ENCODE data around the gene BAHCC1. TPM values are rescaled to one million over a fixed set of nuclear protein-coding genes. Genes with fewer than 3 reads are reported as not detected.

BAHCC1 gene
- total RNA-seq, 1 experiment from 2014 or later, result 3.1 TPM

GRCh38 chr17:81499601-81499970 is 104.3 kb downstream of the BAHCC1 start:
- Mint-ChIP-seq H3K27me3 (ENCODE audit: low read depth) (peaks cover 17% of the 10 kb centered on the region), H3K36me3 (ENCODE audit: insufficient read depth in 1 of 3, low read depth in 3 of 3) (no peaks in the 10 kb centered on the region), H3K4me3 (no peak overlapping the region), H3K9me3 (no peaks in the 10 kb centered on the region), H3K4me1 (peaks cover 5 to 7% of the 10 kb centered on the region in 2 experiments), H3K27ac (no peak overlapping the region)
- Histone ChIP-seq H2BK12ac (ENCODE audit: insufficient read length, low read depth, low read length) (no peak overlapping the region), H2BK5ac (ENCODE audit: insufficient read length, low read length) (no peak overlapping the region), H3K79me1 (ENCODE audit: insufficient read depth, low read depth, low read length, poor library complexity, severe bottlenecking) (no peaks in the 10 kb centered on the region), H2AFZ (ENCODE audit: low read length) (no peak overlapping the region), H3K23me2 (ENCODE audit: insufficient read length, low read depth, low read length, poor library complexity, severe bottlenecking) (no peaks in the 10 kb centered on the region), H3K27me3 (ENCODE audit: insufficient read depth, low read length) (no peaks in the 10 kb centered on the region), H3K79me2 (ENCODE audit: insufficient read depth, low read length) (no peaks in the 10 kb centered on the region), H3K27ac (ENCODE audit: insufficient read length, low read depth, low read length) (no peak overlapping the region), H2AK5ac (ENCODE audit: insufficient read length, low read length) (no peak overlapping the region), H3K18ac (ENCODE audit: insufficient read length, low read depth, low read length) (no peak overlapping the region), H3K9ac (ENCODE audit: extremely low read depth, insufficient read length, low read length) (no peak overlapping the region), H2BK20ac (ENCODE audit: low read depth, low read length, poor library complexity, severe bottlenecking) (no peak overlapping the region), H3T11ph (ENCODE audit: low read length) (no peak overlapping the region), H3K23ac (ENCODE audit: insufficient read length, low read depth, low read length) (no peak overlapping the region), H3K56ac (ENCODE audit: insufficient read length, low read depth, low read length) (no peak overlapping the region), H4K8ac (replicated peaks; ENCODE audit: insufficient read length, low read depth, low read length) (no peak overlapping the region), H3K4me1 (ENCODE audit: insufficient read depth, low read length) (no peaks in the 10 kb centered on the region), H4K5ac (ENCODE audit: insufficient read length, low read depth, low read length) (no peak overlapping the region), H3K14ac (ENCODE audit: insufficient read depth, low read length) (no peak overlapping the region), H2BK15ac (ENCODE audit: low read depth, low read length) (no peak overlapping the region), H3K4ac (ENCODE audit: low read depth, low read length) (no peak overlapping the region), H4K20me1 (ENCODE audit: control insufficient read depth, insufficient read depth, insufficient read length) (no peaks in the 10 kb centered on the region), H4K91ac (ENCODE audit: insufficient read length, low read depth, low read length) (no peak overlapping the region), H3K4me2 (ENCODE audit: insufficient read depth, insufficient read length, low read length) (no peak overlapping the region), H3K9me3 (ENCODE audit: control insufficient read depth, low read depth, low read length) (no peaks in the 10 kb centered on the region), H2BK120ac (ENCODE audit: low read depth, low read length, poor library complexity, severe bottlenecking) (no peak overlapping the region)
- no CpG with 5 or more reads among the region's 12 CpGs for WGBS (ENCODE audit: extremely low coverage, insufficient read length, low lambda C conversion rate)
- no peak for DNase-seq
- TF ChIP-seq CTCF (conservative IDR thresholded peaks at IDR 0.05), result no peak
